Peyer's patch (tissue), 4 donors: Measurements from ENCODE around the gene HADHA.

ENCODE experiments used
- CTCF ChIP-seq, 6 experiments: fragments of 450-650 bp in 4 of 6; fragments of 200-600 bp in 2 of 6; sonication (generic) in 1 of 6; IDR thresholded peaks; one replicate each; pipeline ENCODE4 v1.5.1; 2017 to 2019; ENCODE audit warnings: antibody characterized with exemption in 6 of 6, mild to moderate bottlenecking in 3 of 6, moderate library complexity in 1 of 6
- POLR2A ChIP-seq, 2 donors: fragments of 450-650 bp; IDR thresholded peaks; one replicate each; pipeline ENCODE4 v1.5.1; 2017; ENCODE audit warnings: antibody characterized with exemption in 2 of 2, mild to moderate bottlenecking in 2 of 2, moderate library complexity in 2 of 2

GRCh38 chr2:26141145-26141769, 103.2 kb downstream of the HADHA start:
- no peak for TF ChIP-seq CTCF (IDR thresholded peaks at IDR 0.05)
- TF ChIP-seq POLR2A (IDR thresholded peaks at IDR 0.05): no peak
